Kidney glomerular epithelial cell (primary cell): ENCODE data around the gene FOXP1.

Experiments
- DNase-seq: peaks from one replicate; lab custom pipeline; 2025; lab: John Stamatoyannopoulos, UW

Gene FOXP1

GRCh38 chr3:71563827-71564226 is 19.7 kb downstream of the FOXP1 start:
- no peak for DNase-seq

GRCh38 chr3:71562938-71563337 is 20.6 kb downstream of the FOXP1 start:
- no peak for DNase-seq

- DNase-seq = no peak
Observed at GRCh38 chr3:71560665-71561064, 22.9 kb downstream of the FOXP1 start.

GRCh38 chr3:71559578-71560162 is 23.9 kb downstream of the FOXP1 start:
- no peak for DNase-seq

GRCh38 chr3:71559021-71559420 is 24.5 kb downstream of the FOXP1 start:
- DNase-seq = no peak

- DNase-seq = no peak
Observed at GRCh38 chr3:71554649-71555048, 28.9 kb downstream of the FOXP1 start.

- no peak for DNase-seq
Observed at GRCh38 chr3:71551311-71551919, 32.1 kb downstream of the FOXP1 start.

GRCh38 chr3:71549951-71550350 is 33.6 kb downstream of the FOXP1 start:
- no peak for DNase-seq

GRCh38 chr3:71548705-71549384 is 34.7 kb downstream of the FOXP1 start:
- DNase-seq = peak; percentile 34

GRCh38 chr3:71547249-71548198 is 36.0 kb downstream of the FOXP1 start:
- no peak for DNase-seq

GRCh38 chr3:71546821-71547220 is 36.7 kb downstream of the FOXP1 start:
- no peak for DNase-seq

GRCh38 chr3:71545330-71545729 is 38.2 kb downstream of the FOXP1 start:
- DNase-seq = no peak

GRCh38 chr3:71543371-71544016 is 40.0 kb downstream of the FOXP1 start:
- no peak for DNase-seq

GRCh38 chr3:71542521-71543370 is 40.8 kb downstream of the FOXP1 start:
- DNase-seq = no peak

GRCh38 chr3:71541313-71541712 is 42.2 kb downstream of the FOXP1 start:
- DNase-seq = no peak

GRCh38 chr3:71537211-71537611 is 46.3 kb downstream of the FOXP1 start:
- DNase-seq = peak; percentile 96

GRCh38 chr3:71536376-71536965 is 47.1 kb downstream of the FOXP1 start:
- peak; percentile 72 for DNase-seq

- DNase-seq = no peak
Observed at GRCh38 chr3:71533588-71533987, 49.9 kb downstream of the FOXP1 start.

GRCh38 chr3:71532639-71533395 is 50.7 kb downstream of the FOXP1 start:
- DNase-seq = no peak
